Neural progenitor cell (in vitro differentiated cells): ENCODE data around the gene SLC10A7. TPM values are rescaled to one million over a fixed set of nuclear protein-coding genes. Genes with fewer than 3 reads are reported as not detected.

Experiments
- DNase-seq: peaks from one replicate; pipeline ENCODE4 v3.0.0-alpha.2; 2016; ENCODE audit warnings: low spot score
- H2AFZ ChIP-seq: fragments of 200-600 bp; sonication (generic); replicated peaks from 2 replicates; pipeline ENCODE4 v1.6.1; 2016; ENCODE audit warnings: antibody characterized with exemption
- H3F3A ChIP-seq: fragments of 200-600 bp; sonication (generic); 2 replicates; pipeline ENCODE4 v1.6.1; 2016; ENCODE audit warnings: antibody characterized with exemption, low read depth
- H3K27ac ChIP-seq: fragments of 200-600 bp; sonication (generic); 2 replicates; pipeline ENCODE4 v1.5.1; 2016; ENCODE audit warnings: mild to moderate bottlenecking
- H3K27me3 ChIP-seq: fragments of 200-600 bp; sonication (generic); 2 replicates; pipeline ENCODE4 v1.6.1; 2016; ENCODE audit warnings: mild to moderate bottlenecking, moderate library complexity
- H3K36me3 ChIP-seq: fragments of 200-600 bp; sonication (generic); 2 replicates; pipeline ENCODE4 v1.5.1; 2016
- H3K4me1 ChIP-seq: fragments of 200-600 bp; sonication (generic); 2 replicates; pipeline ENCODE4 v1.6.1; 2016; ENCODE audit warnings: mixed run types
- H3K4me2 ChIP-seq: fragments of 200-600 bp; sonication (generic); 2 replicates; pipeline ENCODE4 v1.6.1; 2016
- H3K4me3 ChIP-seq: fragments of 200-600 bp; sonication (generic); 2 replicates; pipeline ENCODE4 v1.5.1; 2016
- H3K79me2 ChIP-seq: fragments of 200-600 bp; sonication (generic); 2 replicates; pipeline ENCODE4 v1.6.1; 2016; ENCODE audit warnings: low read depth
- H3K9ac ChIP-seq: fragments of 200-600 bp; sonication (generic); 2 replicates; pipeline ENCODE4 v1.6.1; 2016
- H3K9me3 ChIP-seq: fragments of 200-600 bp; sonication (generic); 2 replicates; pipeline ENCODE4 v1.5.1; 2016; ENCODE audit warnings: low read depth
- H4K20me1 ChIP-seq: fragments of 200-600 bp; sonication (generic); 2 replicates; pipeline ENCODE4 v1.6.1; 2016; ENCODE audit warnings: low read depth
- H3K27ac Mint-ChIP-seq: 3 replicates; pipeline ENCODE4 v1.8.0; 2021; ENCODE audit warnings: mixed read lengths
- H3K27me3 Mint-ChIP-seq: 2 replicates; pipeline ENCODE4 v1.8.0; 2022; ENCODE audit warnings: low read depth, mild to moderate bottlenecking, inconsistent platforms, moderate library complexity, mixed read lengths; ENCODE audit not compliant: insufficient read depth
- H3K36me3 Mint-ChIP-seq: 3 replicates; pipeline ENCODE4 v1.8.0; 2021; ENCODE audit warnings: mixed read lengths
- H3K4me1 Mint-ChIP-seq: 3 replicates; pipeline ENCODE4 v1.8.0; 2021; ENCODE audit warnings: mixed read lengths
- H3K4me3 Mint-ChIP-seq: 3 replicates; pipeline ENCODE4 v1.8.0; 2021; ENCODE audit warnings: mild to moderate bottlenecking, moderate library complexity, mixed read lengths
- H3K9me3 Mint-ChIP-seq: 3 replicates; pipeline ENCODE4 v1.8.0; 2020; ENCODE audit warnings: mixed read lengths
- EZH2 ChIP-seq: fragments of 200-600 bp; sonication (generic); IDR thresholded peaks from 2 replicates; pipeline ENCODE4 v1.6.1; 2017; ENCODE audit warnings: antibody characterized with exemption, mild to moderate bottlenecking, moderate library complexity
- EZH2phosphoT487 ChIP-seq: fragments of 200-600 bp; sonication (generic); IDR thresholded peaks from 2 replicates; pipeline ENCODE4 v1.6.1; 2017; ENCODE audit warnings: antibody characterized with exemption
- total RNA-seq: library from RNA; depleted of rRNA; stranded (reverse); fragments of >200 nt; gene quantifications from 2 replicates; pipeline ENCODE4 v1.2.3, GENCODE V29; 2015; ENCODE audit warnings: low replicate concordance
- TF ChIP-seq, protein P1 (sequence below): fragments of 200-600 bp; sonication (generic); IDR thresholded peaks from 2 replicates; pipeline ENCODE4 v1.5.1; 2017; ENCODE audit warnings: antibody characterized with exemption, mild to moderate bottlenecking

Gene SLC10A7
- total RNA-seq, 1 donor from 2014 or later, result 9.9 TPM

DNA sequence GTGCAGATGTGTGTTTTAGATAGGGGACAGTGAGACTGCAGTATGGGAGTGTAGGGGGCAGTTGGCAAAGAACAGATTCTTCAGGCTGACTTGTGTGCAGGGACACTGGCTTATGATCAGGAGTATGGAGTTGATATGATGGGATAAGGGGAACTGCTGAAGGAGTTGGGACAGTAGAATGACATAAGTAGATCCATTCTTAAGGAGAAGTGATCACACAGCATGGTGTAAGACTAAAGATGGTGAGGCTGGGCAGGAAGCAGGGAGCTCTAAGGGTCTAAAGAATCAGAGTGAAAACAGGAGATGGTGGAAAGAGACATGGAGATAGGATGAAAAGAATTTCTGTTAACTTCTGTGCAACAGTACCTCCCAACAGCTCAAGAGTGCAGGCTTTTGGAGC is 236.7 kb downstream of the SLC10A7 start:
- no peaks in the 10 kb centered on the region for H3K79me2 ChIP-seq
- Mint-ChIP-seq H3K4me1 (no peaks in the 10 kb centered on the region), H3K4me3 (no peak overlapping the region), H3K27ac (no peak overlapping the region), H3K36me3 (no peaks in the 10 kb centered on the region), H3K27me3 (no peaks in the 10 kb centered on the region), H3K9me3 (no peaks in the 10 kb centered on the region)
- TF ChIP-seq EZH2, result no peak
- no peak for TF ChIP-seq EZH2phosphoT487
- TF ChIP-seq, protein P1, sequence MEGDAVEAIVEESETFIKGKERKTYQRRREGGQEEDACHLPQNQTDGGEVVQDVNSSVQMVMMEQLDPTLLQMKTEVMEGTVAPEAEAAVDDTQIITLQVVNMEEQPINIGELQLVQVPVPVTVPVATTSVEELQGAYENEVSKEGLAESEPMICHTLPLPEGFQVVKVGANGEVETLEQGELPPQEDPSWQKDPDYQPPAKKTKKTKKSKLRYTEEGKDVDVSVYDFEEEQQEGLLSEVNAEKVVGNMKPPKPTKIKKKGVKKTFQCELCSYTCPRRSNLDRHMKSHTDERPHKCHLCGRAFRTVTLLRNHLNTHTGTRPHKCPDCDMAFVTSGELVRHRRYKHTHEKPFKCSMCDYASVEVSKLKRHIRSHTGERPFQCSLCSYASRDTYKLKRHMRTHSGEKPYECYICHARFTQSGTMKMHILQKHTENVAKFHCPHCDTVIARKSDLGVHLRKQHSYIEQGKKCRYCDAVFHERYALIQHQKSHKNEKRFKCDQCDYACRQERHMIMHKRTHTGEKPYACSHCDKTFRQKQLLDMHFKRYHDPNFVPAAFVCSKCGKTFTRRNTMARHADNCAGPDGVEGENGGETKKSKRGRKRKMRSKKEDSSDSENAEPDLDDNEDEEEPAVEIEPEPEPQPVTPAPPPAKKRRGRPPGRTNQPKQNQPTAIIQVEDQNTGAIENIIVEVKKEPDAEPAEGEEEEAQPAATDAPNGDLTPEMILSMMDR, result no peak
- no peaks in the 10 kb centered on the region for H4K20me1 ChIP-seq
- H3K27ac ChIP-seq, result no peak overlapping the region
- no peaks in the 10 kb centered on the region for H3F3A ChIP-seq
- no peaks in the 10 kb centered on the region for H3K27me3 ChIP-seq
- H2AFZ ChIP-seq, result no peak overlapping the region
- no peak overlapping the region for H3K4me3 ChIP-seq
- no peak overlapping the region for H3K9ac ChIP-seq
- DNase-seq, result no peak
- no peaks in the 10 kb centered on the region for H3K9me3 ChIP-seq
- no peaks in the 10 kb centered on the region for H3K4me1 ChIP-seq
- H3K36me3 ChIP-seq, result no peaks in the 10 kb centered on the region
- H3K4me2 ChIP-seq, result no peak overlapping the region

DNA sequence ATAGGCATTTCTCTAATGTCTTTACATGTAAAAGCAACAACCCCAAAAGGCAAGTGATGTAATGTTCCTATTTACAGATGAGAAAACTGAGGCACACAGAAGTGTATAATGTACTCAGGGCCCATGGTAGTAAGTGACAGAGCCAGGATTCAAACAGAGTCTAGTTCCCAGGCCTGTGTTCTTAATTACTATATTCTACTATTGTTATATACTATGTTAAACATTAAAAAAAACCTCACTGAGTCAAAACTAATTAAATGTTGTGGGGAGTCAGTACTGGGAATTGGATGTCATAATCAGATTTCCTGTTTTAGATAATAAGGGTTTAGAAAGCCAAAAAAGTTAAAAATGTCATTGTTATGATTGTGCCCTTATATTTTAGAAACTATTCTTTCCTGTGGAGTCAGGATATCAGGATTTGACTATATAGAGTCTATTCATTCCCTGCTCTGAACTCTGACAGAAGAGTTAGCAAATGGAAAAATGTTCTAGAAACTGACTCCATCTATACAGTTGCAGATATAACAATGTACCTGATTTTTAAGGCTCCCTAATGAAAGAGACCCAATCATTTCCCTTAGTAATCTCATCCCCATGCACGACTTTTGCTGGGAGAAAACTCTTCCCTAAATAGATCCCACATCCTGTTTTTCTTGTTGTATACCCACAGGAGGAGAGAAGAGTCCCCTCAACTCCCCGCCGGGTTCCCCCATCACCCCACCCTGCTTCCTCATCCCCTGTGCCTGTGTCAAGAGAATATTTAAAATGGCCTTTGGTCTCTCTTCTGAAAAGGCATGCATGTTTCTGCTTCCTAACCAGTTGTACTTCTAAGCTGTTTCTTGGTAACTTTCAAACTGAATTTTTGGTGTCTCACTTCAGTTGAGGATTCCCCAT is 237.7 kb downstream of the SLC10A7 start:
- Histone ChIP-seq H3K4me1 (no peaks in the 10 kb centered on the region), H3K27ac (no peak overlapping the region), H4K20me1 (no peaks in the 10 kb centered on the region), H3K27me3 (no peaks in the 10 kb centered on the region), H3F3A (no peaks in the 10 kb centered on the region), H3K36me3 (no peaks in the 10 kb centered on the region), H3K79me2 (no peaks in the 10 kb centered on the region), H2AFZ (no peak overlapping the region), H3K4me3 (no peak overlapping the region), H3K9me3 (no peaks in the 10 kb centered on the region), H3K9ac (no peak overlapping the region), H3K4me2 (no peak overlapping the region)
- H3K36me3 Mint-ChIP-seq, result no peaks in the 10 kb centered on the region
- H3K27me3 Mint-ChIP-seq, result no peaks in the 10 kb centered on the region
- H3K27ac Mint-ChIP-seq, result no peak overlapping the region
- no peak for TF ChIP-seq EZH2phosphoT487
- TF ChIP-seq, protein P1, result no peak
- no peak for TF ChIP-seq EZH2
- no peaks in the 10 kb centered on the region for H3K4me1 Mint-ChIP-seq
- no peak for DNase-seq
- no peak overlapping the region for H3K4me3 Mint-ChIP-seq
- H3K9me3 Mint-ChIP-seq, result no peaks in the 10 kb centered on the region

DNA sequence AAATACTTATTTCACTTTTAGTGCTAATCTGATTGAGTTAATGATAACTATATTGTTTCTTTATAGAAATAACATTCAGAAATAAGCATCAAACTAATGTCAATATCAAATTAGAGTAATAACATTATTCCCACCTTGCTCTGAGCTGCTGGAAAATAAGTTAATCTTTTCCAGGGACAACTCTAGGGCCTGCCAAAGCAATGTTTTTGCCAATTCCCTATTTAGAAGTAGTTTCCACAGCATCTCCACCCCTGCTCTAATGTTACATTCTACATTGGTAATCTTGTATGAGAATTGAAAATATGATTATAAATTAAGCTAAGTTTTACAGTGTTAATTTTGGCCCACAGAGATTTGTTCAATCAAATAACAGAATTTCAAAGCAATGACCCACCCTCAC is 239.1 kb downstream of the SLC10A7 start:
- no peaks in the 10 kb centered on the region for H3F3A ChIP-seq
- no peaks in the 10 kb centered on the region for H3K4me1 ChIP-seq
- no peak overlapping the region for H3K9ac ChIP-seq
- H3K36me3 Mint-ChIP-seq, result no peaks in the 10 kb centered on the region
- no peak overlapping the region for H3K27ac Mint-ChIP-seq
- no peaks in the 10 kb centered on the region for H3K36me3 ChIP-seq
- H3K4me3 Mint-ChIP-seq, result no peak overlapping the region
- H3K4me2 ChIP-seq, result no peak overlapping the region
- H3K4me3 ChIP-seq, result no peak overlapping the region
- H3K9me3 Mint-ChIP-seq, result no peaks in the 10 kb centered on the region
- no peak overlapping the region for H2AFZ ChIP-seq
- H3K27me3 ChIP-seq, result no peaks in the 10 kb centered on the region
- no peak for DNase-seq
- no peaks in the 10 kb centered on the region for H4K20me1 ChIP-seq
- no peaks in the 10 kb centered on the region for H3K9me3 ChIP-seq
- TF ChIP-seq EZH2phosphoT487 (no peak), EZH2 (no peak)
- TF ChIP-seq, protein P1, result no peak
- no peaks in the 10 kb centered on the region for H3K79me2 ChIP-seq
- H3K4me1 Mint-ChIP-seq, result no peaks in the 10 kb centered on the region
- H3K27me3 Mint-ChIP-seq, result no peaks in the 10 kb centered on the region
- no peak overlapping the region for H3K27ac ChIP-seq
